Stomach (tissue), 4 donors: Measurements from ENCODE around the gene P2RX3.

Source experiments
- CTCF ChIP-seq, 7 experiments: fragments of 450-650 bp in 4 of 7; fragments of 200-600 bp in 3 of 7; sonication (generic) in 3 of 7; IDR thresholded peaks; one replicate each; pipeline ENCODE4 v1.5.1; 2016 to 2019; ENCODE audit warnings: antibody characterized with exemption in 7 of 7, control low read depth in 2 of 7, mild to moderate bottlenecking in 1 of 7
- EP300 ChIP-seq: sonication (generic); formaldehyde crosslinking; IDR thresholded peaks from one replicate; pipeline ENCODE4 v1.6.1; 2017; ENCODE audit warnings: antibody characterized with exemption
- POLR2A ChIP-seq, 4 donors: fragments of 450-650 bp; IDR thresholded peaks; one replicate each; pipeline ENCODE4 v1.6.1; 2016; ENCODE audit warnings: antibody characterized with exemption in 4 of 4, control low read depth in 2 of 4, mild to moderate bottlenecking in 1 of 4, moderate library complexity in 1 of 4

GRCh38 chr11:57397394-57397990, 59.3 kb downstream of the P2RX3 start:
- no peak for TF ChIP-seq POLR2A (IDR thresholded peaks at IDR 0.05)
- no peak for TF ChIP-seq CTCF (IDR thresholded peaks at IDR 0.05)
- no peak for TF ChIP-seq EP300
